HG03064 (cell line): ENCODE measurements around the gene ERFL.

Experiments
- ATAC-seq: cut with Tn5 transposase; IDR thresholded peaks from one replicate; pipeline ENCODE4 v1.9.1; 2021; ENCODE audit warnings: low read depth; ENCODE audit not compliant: unreplicated experiment

The ERFL gene

DNA sequence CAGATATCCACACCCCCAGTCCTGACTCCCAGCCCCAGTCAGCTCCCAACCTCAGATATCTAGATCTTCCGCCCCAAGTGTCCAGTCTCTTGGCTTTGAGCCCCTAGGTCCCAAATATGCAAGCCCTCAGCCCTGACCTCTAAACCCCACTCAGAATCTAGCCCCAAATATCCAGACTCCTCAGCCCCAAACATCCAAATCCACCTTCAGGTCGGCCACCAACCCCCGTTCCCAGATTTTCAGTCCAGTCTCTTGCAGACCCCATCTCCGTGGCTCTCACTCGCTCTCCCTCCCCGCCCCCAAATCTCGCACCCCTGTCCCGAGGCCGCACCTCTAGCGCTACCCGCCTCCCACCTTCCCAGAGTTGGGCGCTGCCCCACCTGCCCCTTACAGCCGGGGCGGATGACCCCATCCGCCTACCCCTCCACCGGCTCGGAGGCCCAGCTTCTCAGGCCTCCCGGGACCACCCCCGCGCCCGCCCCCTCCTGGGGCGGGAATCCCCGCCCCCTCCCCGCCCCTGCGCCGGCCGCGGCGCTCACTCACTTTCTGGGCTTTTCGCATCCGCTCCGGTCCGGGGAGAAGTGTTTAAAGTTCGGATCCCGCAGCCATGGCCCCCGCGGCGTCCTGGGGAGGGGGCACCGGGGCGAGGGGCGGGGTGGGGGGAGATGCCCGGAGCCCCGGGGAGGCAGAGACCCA, 604 bp downstream of the ERFL start:
- ATAC-seq, result no peak

DNA sequence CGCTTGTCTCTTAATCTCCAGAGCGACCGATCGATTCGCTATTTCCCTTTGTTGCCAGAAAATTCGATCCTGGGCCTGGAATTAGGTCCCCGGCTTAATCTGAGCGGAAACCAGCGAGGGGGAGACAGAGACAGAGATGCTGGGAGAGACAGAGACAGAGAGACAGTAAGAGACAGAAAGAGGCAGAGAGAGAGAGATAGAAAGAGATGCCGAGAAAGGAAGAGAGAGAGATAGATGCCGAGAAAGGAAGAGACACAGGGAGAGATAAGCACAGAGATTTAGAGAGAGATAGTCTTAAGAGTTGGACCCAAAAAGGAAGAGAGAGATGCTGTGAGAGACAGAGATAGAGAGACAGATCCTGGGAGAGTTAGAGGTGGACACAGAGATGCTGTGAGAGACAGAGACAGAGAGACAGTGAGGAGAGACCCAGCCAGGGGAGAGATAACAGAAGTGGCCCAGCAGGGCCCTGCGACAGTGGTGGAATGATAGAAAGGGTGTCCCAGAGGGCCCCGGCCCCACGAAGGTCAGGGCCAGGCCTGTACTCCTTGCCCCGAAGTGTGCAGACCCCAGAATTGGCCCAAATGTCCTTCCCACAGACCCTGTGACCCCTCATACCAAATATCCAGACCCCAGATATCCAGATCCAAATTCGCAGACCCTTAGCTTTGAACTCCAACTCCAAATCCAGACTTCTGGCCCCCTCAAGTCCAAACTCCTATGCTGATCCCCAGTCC, 1.3 kb downstream of the ERFL start:
- no peak for ATAC-seq

DNA sequence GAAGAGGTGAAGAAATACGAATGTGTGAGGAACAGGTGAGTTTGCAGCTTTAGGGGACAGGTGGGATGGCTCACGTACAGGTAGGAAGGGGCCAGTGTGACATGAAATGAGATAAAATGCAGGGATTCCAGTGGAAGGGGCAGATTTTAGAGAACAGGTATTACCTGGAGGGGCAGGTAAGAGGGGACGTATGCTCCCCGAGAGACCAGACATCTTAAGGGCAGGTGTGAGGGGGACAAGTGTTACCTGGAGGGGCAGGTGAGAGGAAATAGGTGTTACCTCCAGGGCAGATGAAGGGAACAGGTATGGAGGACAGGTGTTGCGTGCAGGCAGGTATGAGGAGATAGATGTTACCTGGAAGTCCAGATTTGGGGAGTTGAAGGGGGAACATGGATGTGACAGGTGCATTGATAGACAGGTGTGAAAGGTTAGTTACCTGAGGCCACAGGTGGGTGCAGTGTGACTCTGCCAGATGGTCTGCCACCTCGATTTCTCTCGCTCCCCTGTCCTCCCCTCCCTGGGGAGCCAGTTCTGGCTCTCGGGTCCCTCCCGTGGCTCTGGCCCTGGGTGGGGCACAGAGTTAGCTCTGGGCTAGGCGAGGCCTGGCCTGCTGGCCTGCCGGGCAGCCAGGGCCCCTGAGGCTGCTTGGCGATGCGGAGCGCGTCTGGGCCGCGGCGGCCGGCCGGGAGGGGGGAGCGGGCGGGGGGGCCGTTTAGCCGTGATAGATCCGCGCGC, 2.1 kb downstream of the ERFL start:
- ATAC-seq, result no peak

DNA sequence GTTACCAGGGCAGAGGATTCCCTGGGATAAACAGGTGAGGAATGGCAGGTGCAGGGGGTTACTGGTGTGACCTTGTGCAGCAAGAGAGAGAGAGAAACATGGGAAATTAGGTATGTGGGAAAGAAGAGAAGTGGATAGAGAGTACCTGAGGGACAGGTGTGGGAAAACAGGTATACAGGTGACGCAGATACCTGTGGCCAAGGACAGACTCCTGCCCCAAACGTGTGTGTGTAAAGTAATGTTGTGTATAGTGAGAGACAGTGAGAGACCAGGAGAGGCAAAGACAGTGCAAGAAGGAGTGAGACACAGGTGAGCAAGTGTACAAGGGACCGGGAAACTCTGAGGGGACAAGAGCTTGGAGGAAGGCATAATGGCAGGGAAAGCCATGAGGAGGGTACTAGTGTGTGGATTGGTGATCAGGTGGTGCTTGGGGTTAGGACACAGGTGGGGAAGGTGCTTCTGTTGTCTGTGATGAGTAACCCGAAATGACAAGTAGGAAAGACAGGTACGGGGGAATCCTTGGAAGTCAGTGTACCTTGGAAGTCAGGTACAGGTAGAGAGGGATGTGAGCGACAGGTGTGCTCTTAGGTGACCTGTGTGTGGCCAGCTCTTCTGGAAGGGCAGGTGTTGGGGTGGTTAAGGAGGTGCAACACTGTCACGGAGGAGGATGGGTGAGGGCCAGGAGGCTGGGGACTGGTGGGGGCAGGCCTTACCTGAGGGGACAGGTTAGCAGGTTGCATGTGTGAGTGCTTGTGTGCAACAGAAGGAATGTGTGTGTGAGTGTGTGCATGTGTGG, 2.8 kb downstream of the ERFL start:
- ATAC-seq, result no peak

DNA sequence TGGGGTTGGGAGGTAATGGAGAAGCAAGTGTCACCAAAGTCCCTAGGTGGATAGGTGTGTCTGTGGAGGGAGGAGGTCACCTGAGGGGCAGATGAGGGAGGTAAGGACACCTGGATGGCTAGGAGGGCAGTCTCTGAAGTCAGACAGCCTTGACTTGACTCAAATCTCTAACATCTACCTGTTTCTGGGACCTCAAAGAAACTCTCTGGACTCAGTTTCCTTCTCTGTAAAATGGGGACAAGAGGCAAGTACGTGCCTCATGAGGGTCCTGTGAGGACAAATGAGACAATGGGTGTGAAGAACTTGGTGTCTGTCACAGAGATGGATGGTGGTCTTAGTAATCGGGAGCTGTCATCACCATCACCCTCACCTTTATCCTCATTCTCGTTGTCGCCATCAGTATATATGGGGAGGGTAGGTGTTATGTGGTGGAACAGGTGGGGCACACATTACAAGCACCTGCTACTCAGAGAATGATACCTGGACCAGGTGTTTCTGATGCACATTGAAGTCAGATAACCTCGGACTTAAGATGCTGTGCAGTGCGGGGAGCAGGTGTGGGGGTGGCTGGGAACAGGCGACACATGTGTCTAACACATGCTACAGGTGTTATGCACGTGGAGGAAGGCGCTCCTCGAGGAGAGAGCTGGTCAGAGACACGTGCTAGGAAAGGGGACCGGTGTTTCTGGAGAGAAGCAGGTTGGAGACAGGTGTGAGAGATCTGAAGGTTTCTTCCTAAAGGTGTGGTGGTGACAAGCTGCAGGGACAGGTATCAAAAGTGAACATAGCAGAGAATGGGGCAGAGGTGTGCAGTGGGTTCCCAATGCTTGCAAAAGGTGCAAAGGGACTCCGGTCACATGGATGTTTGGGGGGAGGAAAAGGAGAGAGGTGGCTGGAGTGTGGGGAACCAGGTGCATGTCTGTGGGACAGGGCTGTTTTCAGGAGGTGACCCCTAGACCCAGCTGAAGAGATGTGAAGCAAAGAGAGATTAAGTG, 3.8 kb downstream of the ERFL start:
- ATAC-seq, result no peak

DNA sequence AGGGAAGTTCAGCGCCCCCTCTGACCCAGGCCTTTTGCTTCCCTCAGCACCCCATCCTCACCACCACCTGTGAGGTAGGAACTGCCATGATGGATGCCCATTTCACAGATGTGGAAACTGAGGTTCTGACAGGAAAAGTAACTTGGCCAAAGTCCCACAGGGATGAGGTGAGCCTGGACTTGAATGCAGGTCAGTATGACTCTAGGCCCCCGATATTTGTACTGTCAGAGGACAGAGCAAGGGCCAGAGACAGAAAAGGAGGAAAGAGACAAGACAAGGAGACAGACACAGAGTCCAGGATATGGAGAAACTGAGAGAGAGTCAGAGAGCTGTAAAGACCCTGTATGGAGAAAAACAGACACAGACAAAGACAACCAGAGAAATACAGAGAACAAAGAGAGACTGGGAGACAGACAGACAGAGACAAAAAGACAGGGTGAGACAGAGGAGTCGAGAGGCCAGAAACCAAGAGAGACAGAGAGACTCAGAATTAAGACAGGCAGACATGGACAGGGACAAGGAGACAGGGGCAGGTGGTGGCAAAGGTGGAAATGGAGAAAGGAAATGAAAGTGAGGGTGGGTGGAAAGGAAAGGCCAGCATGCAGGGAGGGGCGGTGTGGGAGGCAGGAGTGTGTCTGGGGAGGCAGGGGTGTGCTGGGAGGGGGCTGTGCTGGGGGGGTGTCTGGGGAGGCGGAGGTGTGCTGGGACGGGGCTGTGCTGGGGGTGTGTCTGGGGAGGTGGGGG, 5.0 kb downstream of the ERFL start:
- no peak for ATAC-seq

DNA sequence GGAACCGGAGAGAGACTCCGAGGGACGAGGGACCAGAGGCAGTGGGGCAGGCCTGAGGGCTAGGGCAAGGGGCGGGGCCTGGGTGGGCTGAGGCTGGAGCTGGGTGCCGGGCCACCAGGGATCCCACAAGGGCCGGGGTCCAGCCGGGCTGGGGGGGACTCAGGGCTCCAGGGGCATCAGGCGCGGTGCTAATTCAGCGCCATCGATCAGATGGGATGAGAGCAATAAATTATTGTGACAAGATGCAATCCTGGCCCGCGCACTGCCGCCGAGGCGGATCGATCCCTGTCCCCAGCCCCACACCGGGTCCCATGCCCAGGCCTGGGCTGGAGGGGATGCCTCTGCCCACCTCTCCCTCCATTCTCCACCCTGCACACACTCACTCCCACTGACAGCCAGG, 5.7 kb downstream of the ERFL start:
- no peak for ATAC-seq

DNA sequence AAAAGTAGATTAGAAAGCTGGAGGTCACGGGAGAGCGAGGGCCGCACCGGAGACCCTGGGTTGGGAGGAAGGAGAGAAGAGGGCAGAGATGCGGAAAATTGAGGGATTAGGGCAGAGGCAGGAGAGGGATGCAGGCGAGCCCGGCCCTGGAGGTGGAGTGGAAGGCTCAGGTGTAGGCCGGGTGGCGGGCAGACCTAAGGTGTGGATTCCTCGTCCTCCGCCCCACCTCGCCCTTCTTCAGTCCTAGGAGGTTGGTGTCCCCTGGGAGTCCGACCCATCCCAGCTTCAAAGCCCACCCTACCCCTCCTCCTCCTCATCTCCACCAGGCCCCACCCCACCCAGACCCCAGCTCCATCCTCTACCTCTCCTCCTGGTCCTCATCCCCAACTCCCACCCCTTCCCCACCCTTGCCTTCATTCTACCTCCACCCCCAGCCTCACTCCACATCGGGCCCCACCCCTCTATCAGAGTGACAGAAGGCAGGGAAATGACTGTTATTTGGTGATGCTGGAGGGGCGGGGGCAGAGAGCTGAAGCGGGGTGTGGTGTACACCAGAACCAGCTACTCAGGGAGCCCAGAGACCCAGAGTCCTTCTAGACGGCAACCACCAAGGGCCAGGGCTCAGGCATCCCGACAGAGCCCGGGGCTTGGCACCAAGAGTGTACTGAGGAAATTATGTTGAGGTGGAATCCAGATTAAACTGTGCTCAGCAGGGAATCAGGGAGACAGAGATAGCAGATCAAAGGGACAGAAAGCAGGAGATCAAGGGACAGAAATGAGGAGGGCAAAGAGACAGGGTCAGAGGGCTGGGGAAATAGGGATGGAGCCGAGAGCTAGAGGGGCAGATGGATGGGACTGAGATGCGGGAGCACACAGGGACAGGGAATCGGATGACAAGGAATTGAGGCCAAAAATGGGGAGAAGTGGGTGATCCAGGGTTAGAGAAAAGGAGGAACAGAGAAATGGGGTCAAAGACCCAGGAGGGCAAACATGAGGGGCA, 6.4 kb downstream of the ERFL start:
- no peak for ATAC-seq

DNA sequence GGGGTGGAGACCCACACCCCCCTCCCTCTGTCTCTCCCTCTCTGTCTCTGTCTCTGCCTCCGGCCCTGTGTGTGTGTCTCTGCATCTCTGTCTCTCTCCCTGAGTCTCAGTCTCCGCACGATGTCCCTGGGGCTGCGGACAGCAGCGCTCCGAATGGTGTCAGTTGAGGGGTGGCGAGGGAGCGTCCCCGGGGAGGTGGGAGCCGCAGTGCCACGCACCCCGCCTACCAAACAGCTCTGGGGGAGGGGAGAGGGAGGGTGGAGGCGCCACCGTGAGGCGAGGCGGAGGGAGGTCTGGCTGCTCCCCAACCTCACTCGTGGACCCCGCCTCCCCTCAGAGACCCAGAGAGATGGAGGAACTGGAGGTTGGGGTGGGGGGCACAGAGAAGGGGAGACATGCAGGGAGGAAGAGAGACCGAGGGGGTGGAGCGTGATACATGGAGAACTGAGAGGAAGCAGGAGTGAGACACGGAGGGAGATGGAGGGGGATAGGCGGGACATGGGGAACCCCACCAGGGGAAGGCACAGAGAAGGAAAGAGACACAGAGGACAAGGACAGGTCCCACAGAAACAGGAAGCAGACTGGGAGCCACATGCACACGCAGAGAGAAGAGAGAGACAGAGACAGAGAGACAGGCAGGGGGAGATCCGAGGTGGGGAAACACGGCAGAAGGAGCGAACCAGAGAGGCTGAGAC, 7.2 kb downstream of the ERFL start:
- ATAC-seq, result no peak

DNA sequence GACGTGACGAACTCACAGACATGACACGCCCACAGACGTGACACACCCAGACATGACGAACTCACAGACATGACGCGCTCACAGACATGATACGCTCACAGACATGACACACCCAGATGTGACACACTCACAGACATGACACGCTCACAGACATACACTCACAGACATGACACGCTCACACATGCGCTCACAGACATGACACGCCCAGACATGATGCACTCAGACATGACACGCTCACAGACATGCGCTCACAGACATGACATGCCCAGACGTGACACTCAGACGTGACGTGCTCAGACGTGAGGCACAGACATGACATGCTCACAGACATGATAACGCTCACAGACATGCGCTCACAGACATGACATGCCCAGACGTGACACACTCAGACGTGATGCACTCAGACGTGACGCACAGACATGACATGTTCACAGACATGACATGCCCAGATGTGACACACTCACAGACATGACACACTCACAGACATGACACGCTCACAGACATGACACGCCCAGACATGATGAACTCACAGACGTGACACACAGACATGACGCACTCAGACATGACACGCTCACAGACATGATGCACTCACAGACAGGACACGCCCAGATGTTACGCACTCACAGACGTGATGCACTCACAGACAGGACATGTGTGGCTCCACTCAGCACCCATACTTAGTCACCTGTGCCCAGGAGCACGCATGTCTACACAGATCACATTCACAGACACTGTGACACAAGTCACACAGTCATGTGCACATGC, 8.1 kb downstream of the ERFL start:
- ATAC-seq, result no peak

DNA sequence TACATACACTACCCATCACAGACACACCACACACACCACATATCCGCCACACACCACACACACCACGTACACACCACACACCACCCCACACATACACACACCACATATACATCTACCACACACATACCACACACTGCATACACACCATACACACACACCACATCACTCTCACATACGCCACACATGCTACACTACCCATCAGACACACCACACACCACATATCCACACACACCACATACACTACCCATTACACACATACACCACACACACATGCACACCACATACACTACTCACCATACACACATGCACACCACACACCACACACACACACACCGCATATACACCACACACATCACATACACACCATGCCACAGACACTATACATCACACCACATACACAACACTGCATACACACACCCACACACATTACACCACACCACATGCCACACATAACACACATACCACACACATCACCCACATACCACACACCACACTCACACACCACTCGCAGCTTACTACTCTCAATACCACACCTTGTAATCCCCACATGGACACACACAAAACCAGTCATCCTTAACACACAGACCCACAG, 9.5 kb downstream of the ERFL start:
- ATAC-seq, result no peak

DNA sequence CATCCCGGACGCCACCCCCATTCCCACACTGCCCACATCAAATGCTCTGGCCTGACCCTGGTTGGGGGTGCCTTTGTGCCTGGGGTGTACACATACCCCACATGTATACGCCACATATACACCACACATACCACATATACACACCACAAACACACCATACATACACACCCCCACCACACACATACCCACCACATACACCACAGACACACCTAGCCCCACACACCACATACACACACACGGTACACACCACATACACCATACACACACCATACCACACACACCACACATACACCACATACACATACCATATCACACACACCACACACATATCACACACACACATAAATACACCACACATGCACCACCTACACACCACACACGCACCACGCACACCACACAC, 10.2 kb downstream of the ERFL start:
- ATAC-seq, result no peak

DNA sequence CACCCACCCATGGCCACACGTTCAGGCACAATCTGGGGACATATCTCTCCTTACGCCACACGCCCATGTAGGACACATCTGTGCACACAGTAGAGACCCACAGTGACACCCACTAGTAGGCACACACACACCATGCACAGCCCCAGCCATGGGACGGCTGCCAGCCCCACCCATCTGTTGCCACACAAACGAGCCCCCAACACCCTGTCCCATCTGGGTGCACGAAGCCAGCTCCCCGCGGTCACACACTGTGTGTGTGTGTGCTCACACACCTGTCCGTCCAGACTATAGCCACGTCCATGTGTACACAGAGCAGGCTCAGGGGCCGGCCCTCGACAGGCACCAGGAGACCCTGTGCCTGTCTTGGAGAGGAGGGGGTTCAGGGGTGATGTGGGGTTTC, 10.6 kb downstream of the ERFL start:
- no peak for ATAC-seq

DNA sequence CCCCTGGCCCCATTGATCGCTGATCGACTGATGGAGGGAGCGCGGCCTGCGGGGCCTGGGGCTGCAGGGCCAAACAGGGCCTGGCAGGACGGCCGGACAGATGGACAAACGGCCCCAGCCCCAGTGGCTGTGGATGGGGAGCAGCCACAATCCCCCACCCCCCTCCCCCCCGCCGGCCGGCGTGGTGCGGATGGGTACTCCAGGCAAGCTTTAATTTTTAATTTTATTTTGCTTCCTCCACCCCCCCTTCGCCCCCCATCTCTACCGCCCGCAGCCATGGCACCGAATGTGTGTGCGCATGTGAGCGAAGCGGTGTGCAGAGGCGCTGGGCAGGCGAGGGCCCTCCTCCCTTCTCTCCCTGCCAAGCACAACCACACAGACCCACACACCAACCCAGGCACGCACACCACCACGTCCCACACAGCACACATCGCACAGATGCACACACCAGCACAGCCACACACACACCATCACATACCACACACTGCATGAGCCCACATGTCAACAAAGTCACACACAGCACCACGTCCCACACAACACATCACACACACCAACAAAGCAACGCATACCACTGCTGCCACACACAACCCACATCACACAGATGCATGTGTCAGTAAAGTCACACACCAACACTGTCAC, 12.4 kb downstream of the ERFL start:
- no peak for ATAC-seq

DNA sequence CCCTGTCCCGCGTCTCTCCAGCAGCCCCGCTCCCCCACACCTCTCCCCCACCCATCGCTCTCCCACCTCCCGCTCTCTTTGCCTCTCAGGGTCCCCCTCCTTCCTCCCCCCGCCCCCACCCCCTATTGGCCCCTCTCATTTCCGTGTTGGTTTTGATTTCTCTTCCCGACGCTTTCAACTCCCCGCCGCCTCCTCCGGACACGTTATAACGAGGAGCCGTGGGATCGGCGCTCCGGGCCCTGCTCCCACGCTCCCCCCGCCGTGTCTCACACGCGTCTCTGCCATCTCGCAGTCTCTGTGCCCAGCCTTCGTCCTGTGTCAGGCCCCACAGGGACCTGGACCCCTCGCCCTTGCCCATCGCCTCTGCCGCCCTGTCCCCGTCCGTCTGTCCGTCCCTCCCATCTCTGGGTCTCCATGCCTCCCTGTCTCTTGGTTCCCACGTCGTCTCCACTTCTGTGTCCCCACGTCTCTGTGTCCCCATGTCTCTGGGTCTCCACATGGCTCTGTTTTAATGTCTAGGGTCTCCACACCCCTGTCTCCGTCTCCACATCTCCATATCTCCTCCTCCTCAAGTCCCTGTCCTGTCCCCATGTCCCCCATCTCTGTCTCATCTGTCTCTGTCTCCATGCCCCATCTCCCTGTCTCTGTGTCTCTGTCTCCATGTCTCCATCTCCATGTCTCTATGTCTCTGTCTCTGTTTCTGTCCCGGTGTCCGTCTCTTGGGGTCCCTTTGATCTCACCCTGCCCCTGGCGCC, 13.1 kb downstream of the ERFL start:
- ATAC-seq, result no peak
